ENCODE data around the gene VPS72.
A peak's percentile ranks its signal among the peaks of the same experiment; 100 is the strongest.
"Not testable (repeated sequence)": the region's sequence is repeated elsewhere in the genome, so short reads cannot be mapped to it uniquely, and the experiment has no call there.

The VPS72 gene

GRCh38 chr1:151189637-151190445 lies at the start of gene VPS72:
Gene VPS72 (minus strand): TSS chr1:151190197. CDS start chr1:151190121, 76 bp downstream.
- intact Hi-C loops (cut with DNase I): no loop called here
- peak; percentile 76 to 98 (median 86) for DNase-seq

GRCh38 chr1:151238467-151238739 lies 48.4 kb upstream of the VPS72 start:
- intact Hi-C loops (cut with DNase I): no loop called here
- no peak for DNase-seq

GRCh38 chr1:151237678-151238466 lies 47.9 kb upstream of the VPS72 start:
- no peak for DNase-seq
- intact Hi-C loops (cut with DNase I): no loop called here

- DNase-seq: no peak
- intact Hi-C loops (cut with DNase I): no loop called here
Measured at GRCh38 chr1:151235235-151235634, 45.2 kb upstream of the VPS72 start.

DNA sequence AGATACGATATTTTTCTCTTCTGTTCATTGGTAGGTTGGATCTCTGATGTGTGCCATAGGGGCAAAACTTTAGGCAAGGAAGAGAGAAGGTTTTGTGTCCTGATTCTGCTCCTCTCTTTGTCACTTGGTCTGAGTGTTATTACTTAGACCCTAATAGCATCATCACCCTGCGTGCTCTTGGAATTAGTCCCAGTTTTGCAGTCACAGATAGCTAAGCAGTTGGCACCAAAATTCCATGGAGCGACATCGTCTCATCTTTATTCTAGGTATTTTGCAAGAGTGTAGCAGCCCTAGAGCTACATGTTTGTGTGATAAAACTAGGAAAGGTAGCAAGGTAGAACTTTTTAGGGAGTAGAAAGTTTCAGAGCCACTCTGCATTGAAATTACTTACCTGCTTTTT lies 32.1 kb upstream of the VPS72 start:
- intact Hi-C loops (cut with DNase I): no loop called here
- no peak for DNase-seq

DNA sequence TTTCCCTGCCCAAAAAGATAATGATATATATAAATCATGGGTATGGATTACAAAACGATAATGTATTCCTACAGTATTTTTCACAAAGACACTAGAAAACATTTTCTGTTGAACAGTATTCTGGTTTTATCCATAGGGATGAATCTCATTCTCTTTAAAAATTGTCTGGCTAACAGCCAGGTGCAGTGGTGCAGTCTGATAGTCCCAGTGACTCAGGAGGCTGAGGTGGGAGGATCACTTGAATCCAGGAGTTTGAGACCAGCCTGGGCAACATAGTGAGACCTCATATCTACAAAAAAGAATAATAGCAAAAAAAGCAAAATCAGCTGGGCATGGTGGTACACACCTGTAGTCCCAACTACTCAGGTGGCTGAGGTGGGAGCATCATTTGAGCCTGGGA lies 31.6 kb upstream of the VPS72 start:
- intact Hi-C loops (cut with DNase I): no loop called here
- DNase-seq: no peak

DNA sequence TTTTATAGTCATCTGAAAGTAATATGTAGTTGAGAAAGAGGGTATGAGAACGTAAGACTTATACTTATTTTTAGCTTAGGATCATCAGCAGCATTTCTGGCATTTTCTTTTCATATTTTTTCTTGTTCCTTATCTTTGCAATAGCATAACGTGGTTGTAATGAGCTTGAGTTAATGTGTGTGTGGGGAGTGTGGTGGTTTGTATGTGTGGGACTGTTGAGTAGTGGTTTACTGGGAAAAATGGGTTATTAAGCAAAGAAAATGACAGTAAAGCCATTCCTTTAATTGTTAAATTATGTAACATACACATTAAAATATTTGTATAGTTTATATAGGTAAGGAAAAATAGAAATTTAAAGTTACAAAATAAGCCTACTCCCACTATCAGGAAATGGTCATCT lies 23.6 kb upstream of the VPS72 start:
- intact Hi-C loops (cut with DNase I): no loop called here
- DNase-seq: no peak

DNA sequence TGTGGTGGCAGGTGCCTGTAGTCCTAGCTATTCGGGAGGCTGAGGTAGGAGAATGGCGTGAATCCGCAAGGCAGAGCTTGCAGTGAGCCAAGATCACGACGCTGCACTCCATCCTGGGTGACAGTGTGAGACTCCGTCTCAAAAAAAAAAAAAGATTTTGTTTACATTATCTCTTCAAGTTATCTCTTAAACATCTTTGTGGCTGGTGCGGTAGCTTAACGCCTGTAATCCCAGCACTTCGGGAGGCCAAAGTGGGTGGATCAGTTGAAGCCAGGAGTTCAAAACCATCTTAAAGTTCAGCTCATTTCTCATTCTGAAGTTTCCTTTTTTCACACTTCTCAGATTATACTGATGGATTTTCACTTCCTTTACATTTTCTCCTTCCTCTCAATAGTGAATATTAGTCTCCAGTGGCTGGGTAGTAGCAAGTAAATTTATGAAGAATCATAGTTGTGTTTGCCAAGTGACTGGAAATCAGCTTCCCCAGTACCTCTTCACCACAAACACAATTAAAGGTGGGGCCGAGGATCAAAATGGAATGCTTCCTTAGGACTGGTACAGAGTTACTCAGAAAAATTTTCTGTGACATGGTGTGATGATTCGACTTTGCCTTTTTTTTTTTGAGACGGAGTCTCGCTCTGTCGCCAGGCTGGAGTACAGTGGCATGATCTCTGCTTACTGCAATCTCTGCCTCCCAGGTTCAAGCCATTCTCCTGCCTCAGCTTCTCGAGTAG lies 22.1 kb upstream of the VPS72 start:
- intact Hi-C loops (cut with DNase I): no loop called here
- DNase-seq: no peak

DNA sequence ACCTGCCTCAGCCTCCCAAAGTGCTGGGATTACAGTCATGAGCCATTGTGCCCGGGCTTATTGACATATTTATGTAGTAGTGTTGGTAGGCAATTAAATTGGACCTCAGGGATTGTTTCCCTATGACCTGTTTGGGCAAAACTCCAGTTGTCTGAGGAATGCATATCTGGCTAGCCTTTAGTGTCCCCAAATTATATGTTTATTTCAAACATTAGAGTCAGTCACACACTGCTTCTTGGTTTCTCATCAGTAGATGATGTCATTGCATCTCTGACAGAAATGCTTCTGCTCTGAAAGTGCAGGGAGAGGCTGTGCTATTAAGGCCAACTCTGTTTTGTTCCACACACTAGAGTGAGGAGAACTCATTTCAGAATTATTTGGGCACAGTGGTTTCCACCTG lies 20.8 kb upstream of the VPS72 start:
- intact Hi-C loops (cut with DNase I): no loop called here
- DNase-seq: no peak

DNA sequence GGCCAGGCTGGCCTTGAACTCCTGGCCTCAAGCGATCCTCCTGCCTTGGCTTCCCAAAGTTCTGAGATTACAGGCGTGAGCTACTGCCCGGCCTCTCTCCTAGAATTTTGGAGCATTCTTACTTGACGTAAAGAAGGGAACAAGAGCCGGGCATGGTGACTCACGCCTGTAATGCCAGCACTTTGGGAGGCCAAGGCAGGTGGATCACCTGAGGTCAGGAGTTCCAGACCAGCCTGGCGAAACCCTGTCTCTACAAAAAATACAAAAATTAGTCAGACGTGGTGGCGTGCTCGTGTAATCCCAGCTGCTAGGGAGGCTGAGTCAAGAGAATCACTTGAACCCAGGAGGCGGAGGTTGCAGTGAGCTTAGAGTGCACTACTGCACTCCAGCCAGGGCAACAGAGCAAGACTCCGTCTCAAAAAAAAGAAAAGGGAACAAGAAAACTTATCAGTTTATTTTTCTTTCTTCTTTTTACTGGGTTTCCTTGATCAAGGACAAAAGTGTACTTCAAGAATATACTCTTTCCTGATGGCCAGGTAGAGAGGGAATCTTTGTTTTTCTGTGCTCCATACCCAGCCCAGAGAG lies 15.5 kb upstream of the VPS72 start:
- intact Hi-C loops (cut with DNase I); DNase-seq: not testable (repeated sequence)

GRCh38 chr1:151199873-151200581 lies 10.0 kb upstream of the VPS72 start:
- DNase-seq: no peak
- intact Hi-C loops (cut with DNase I): loop anchor here (5.0 kb wide), 2 partner anchors 142 to 197 kb away; partner anchors contain the start of gene PSMB4

DNA sequence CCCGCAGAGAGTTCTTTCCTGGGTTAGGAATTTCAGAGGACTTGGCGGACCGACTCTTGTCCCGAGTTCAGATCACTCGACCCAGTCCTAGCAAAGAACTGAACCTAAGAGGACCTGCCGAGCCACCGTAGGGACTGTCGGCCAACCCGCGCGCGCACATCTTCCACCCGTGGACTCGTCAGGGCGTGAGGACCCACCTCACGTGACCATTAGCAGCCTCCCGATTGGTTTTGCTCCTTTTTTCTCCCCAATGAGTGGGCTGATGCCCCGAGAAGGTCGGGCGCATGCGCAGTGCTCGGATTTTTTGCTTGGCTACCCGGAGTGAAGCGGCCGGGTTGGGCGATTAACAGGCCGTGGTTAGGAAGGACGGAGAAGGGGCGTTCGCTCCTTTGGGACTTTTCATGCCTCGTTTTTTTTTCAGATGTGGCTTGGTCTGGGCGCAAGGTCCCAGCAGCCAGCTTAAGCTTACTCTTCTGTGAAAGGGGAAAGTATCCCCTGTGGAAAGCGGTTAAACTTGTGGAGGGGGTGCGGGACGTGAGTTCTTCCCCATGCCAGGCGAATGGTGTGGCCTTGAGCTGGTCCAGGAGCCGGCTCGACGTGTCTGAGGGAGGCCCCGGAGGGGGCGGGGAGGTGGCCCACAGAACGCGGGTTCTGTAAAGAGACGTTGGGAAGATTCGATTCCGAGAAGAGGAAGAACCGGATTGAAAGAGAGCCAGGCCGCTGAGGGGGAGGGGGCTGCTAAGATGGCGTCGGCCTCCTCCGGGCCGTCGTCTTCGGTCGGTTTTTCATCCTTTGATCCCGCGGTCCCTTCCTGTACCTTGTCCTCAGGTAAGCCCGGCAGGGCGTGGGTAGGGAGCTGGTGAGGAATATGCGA lies 8.5 kb upstream of the VPS72 start, which contains the start of gene PIP5K1A:
PIP5K1A (plus strand) TSS at position 299 of the 874 bp plus-strand sequence; CDS start at position 744, 445 bp downstream.
- intact Hi-C loops (cut with DNase I): loop anchor here (5.0 kb wide), 2 partner anchors 144 to 199 kb away; partner anchors contain the start of gene PSMB4
- peak; percentile 96 to 100 (median 99) for DNase-seq

DNA sequence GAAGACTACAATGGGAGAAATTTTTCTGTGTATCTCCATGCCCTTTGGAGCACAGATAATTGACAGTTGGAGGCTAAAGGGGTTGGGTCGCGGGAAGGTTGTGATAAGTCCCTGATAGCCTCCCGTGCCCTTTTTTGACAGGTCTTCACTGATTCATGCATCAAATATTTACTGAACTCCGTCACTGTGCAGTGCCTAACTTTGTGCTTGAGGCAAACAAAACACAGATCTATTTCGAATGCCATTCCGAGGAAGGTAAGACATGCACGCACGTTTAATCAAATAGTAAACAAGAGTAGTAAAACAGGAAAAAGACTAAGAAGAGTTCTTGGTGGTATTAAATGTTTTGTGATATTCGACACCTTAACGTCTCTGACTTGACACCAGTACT lies 7.9 kb upstream of the VPS72 start:
- no peak for DNase-seq
- intact Hi-C loops (cut with DNase I): loop anchor here (5.0 kb wide), 2 partner anchors 144 to 199 kb away; partner anchors contain the start of gene PSMB4

- peak in 5 of 10 donors; percentile 35 to 61 (median 50) for DNase-seq
- intact Hi-C loops (cut with DNase I): loop anchor here (1.0 to 5.0 kb wide), 3 partner anchors 55 to 201 kb away; partner anchors contain the start of gene PSMB4
Measured at GRCh38 chr1:151196292-151196800, 6.3 kb upstream of the VPS72 start.

DNA sequence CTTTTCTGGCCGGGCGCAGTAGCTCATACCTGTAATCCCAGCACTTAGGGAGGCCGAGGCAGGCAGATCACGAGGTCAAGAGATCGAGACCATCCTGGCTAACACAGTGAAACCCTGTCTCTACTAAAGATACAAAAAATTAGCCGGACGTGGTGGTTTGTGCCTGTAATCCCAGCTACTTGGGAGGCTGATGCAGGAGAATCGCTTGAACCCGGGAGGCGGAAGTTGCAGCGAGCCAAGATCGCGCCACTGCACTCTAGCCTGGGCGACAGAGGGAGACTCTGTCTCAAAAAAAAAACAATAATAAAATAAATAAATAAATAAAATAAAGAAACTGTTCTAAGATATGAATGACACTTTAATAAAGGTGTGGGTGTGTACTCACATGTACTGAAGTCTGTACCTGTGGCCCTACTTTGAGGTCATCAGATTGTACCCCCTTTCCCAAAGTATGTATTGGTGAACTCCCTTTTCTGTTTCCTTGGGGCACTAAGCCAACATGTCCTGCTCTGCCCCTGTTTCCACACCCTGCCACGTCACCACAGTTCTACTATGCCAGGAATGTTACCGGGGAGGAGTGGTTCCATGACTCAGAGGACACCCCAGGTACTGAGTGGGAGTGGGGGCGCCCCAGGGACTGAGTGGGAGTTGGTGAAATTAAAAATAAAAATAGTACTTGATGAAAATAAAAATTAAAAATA lies 5.0 kb upstream of the VPS72 start:
- not testable (repeated sequence) for DNase-seq
- intact Hi-C loops (cut with DNase I): loop anchor here (5.0 kb wide), 2 partner anchors 147 to 202 kb away; partner anchors contain the start of gene PSMB4

DNA sequence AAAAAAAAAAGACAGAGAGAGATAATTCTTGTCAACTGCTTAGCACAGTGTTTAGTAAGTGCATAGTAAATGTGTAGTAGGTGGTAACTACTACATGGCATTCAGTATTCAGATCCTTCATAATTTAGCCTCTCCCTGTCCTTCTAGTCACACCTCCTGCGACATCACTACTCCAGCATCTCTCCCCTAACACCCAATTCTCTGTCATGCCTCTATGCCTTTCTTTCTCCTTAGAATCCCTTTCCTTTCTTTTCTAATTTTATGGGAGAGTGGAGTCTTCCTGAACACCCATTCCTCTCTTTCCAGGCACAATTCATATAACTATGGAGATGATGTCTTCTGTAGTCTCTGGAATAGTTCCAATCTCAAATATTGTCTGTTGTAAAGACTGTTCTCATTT lies 3.9 kb upstream of the VPS72 start:
- DNase-seq: no peak
- intact Hi-C loops (cut with DNase I): no loop called here

DNA sequence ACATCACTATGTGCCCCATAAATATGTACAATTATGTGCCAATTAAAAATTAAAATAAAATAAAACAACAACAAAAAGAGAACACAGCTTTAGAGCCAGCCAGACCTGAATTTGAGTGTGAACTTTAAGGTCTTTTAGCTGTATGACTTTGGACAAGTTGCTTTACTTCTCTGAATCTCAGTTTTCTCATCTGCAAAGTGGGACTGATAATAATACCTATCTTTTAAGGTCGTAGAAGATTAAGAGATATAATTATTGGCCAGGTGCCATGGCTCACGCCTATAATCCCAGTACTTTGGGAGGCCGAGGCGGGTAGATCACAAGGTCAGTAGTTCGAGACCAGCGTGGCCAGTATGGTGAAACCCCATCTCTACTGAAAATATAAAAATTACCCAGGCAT lies 3.3 kb upstream of the VPS72 start:
- intact Hi-C loops (cut with DNase I): no loop called here
- no peak for DNase-seq

DNA sequence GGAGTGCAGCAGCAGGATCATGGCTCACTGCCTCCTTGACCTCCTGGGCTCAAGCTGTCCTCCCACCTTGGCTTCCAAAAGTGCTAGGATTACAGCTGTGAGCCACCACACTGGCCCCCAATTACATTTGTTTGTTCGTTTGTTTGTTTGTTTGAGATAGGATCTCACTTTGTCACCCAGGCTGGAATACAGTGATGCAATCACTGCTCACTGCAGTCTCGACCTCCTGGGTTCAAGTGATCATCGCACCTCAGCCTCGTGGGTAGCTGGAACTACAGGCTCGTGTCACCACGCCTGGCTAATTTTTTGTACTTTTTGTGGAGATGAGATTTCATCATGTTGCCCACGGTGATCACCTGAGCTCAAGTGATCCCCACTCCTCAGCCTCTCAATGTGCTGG lies 2.0 kb upstream of the VPS72 start:
- intact Hi-C loops (cut with DNase I): no loop called here
- no peak for DNase-seq

Measured in posterior cingulate gyrus (tissue), 11 donors.